Stimulated activated naive B cell treated with anti-CD40 and anti-IgM and Interleukin-4, amounts not matched to agents 10 μg/mL and 1 μg/mL and 100 μg/mL, for 72 hours (primary cell): ENCODE data around the gene MRM2.
A peak's percentile ranks its signal among the peaks of the same experiment; 100 is the strongest.

Experiments
- ATAC-seq, 2 donors: fragments of 150-1000 bp; cut with Tn5 transposase; replicated peaks; 2 replicates each; pipeline ENCODE4 v1.10.0; 2021; ENCODE audit warnings: moderate library complexity in 1 of 2
- DNase-seq: peaks from one replicate; pipeline ENCODE4 v3.0.0; 2021
- H3K27ac Mint-ChIP-seq: one replicate; pipeline ENCODE4 v1.8.0; 2022; ENCODE audit warnings: mild to moderate bottlenecking, mixed read lengths
- H3K27me3 Mint-ChIP-seq, 2 donors: one replicate each; pipeline ENCODE4 v1.8.0; 2022; ENCODE audit warnings: mixed read lengths in 2 of 2
- H3K36me3 Mint-ChIP-seq, 2 donors: one replicate each; pipeline ENCODE4 v1.8.0; 2022; ENCODE audit warnings: mixed read lengths in 2 of 2, mild to moderate bottlenecking in 1 of 2
- H3K4me1 Mint-ChIP-seq, 2 donors: one replicate each; pipeline ENCODE4 v1.8.0; 2022; ENCODE audit warnings: mixed read lengths in 2 of 2, mild to moderate bottlenecking in 1 of 2
- H3K4me3 Mint-ChIP-seq, 2 donors: one replicate each; pipeline ENCODE4 v1.8.0; 2022; ENCODE audit warnings: mild to moderate bottlenecking in 2 of 2, mixed read lengths in 2 of 2, moderate library complexity in 1 of 2
- H3K9me3 Mint-ChIP-seq, 2 donors: one replicate each; pipeline ENCODE4 v1.8.0; 2022; ENCODE audit warnings: mixed read lengths in 2 of 2, mild to moderate bottlenecking in 1 of 2

Gene MRM2

GRCh38 chr7:2241580-2242540 is at the start of gene MRM2, which contains the start of gene NUDT1:
TSS of gene MRM2 (minus strand) at chr7:2242205. CDS start at chr7:2242169, 36 bp downstream.
TSS of gene NUDT1 (plus strand) at chr7:2242226. CDS start at chr7:2244575, 2,349 bp downstream.
- peak within 1 kb of the TSS; percentile 99 for H3K27ac Mint-ChIP-seq
- H3K9me3 Mint-ChIP-seq = peaks cover 2 to 4% of the 10 kb centered on the region in 2 donors
- no peaks in the 10 kb centered on the region for H3K27me3 Mint-ChIP-seq
- H3K4me3 Mint-ChIP-seq = peak within 1 kb of the TSS; percentile 99
- peak; percentile 47 to 59 for ATAC-seq
- peaks cover 42 to 52% of the 10 kb centered on the region in 2 donors for H3K36me3 Mint-ChIP-seq
- DNase-seq = peak; percentile 76
- H3K4me1 Mint-ChIP-seq = peaks cover 46 to 89% of the 10 kb centered on the region in 2 donors

DNA sequence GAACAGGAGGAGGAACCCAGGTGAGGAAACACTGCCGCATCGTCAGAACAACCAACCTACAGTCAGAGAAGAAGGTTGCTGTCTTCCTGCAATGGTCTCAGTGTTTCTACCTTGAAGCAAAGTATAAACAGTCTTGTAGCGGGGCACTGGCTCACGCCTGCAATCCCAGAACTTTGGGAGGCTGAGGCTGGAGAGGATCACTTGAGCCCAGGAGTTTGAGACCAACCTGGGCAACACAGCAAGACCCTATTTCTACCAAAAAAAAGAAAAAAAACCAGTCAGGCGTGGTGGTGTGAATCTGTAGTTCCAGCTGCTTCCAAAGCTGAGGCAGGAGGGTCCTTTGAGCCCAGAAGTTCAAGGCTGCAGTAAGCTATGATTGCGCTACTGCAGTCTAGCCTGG is 48.9 kb upstream of the MRM2 start:
- Mint-ChIP-seq H3K27me3 (no peaks in the 10 kb centered on the region), H3K9me3 (peaks cover 3 to 4% of the 10 kb centered on the region in 2 donors), H3K27ac (peak overlapping the region; percentile 82), H3K36me3 (peaks cover 43 to 61% of the 10 kb centered on the region in 2 donors), H3K4me1 (peaks cover 33 to 61% of the 10 kb centered on the region in 2 donors), H3K4me3 (no peak overlapping the region)
- no peak for DNase-seq
- ATAC-seq = no peak

- peak overlapping the region; percentile 96 for H3K27ac Mint-ChIP-seq
Observed at GRCh38 chr7:2289621-2290020, 47.6 kb upstream of the MRM2 start.

GRCh38 chr7:2289111-2289586 is 47.1 kb upstream of the MRM2 start:
- Mint-ChIP-seq H3K4me1 (peaks cover 25 to 59% of the 10 kb centered on the region in 2 donors), H3K36me3 (peaks cover 38 to 54% of the 10 kb centered on the region in 2 donors), H3K27me3 (no peaks in the 10 kb centered on the region), H3K27ac (peak overlapping the region; percentile 96), H3K4me3 (peak overlapping the region; percentile 39 to 71), H3K9me3 (peaks cover 3 to 4% of the 10 kb centered on the region in 2 donors)
- no peak for ATAC-seq
- no peak for DNase-seq

More at GRCh38 chr7:2289621-2290020, 47.6 kb upstream of the MRM2 start:
- ATAC-seq = no peak
- no peak for DNase-seq
- peak overlapping the region; percentile 39 to 71 for H3K4me3 Mint-ChIP-seq
- peaks cover 3 to 4% of the 10 kb centered on the region in 2 donors for H3K9me3 Mint-ChIP-seq
- H3K4me1 Mint-ChIP-seq = peaks cover 29 to 59% of the 10 kb centered on the region in 2 donors
- H3K36me3 Mint-ChIP-seq = peaks cover 38 to 59% of the 10 kb centered on the region in 2 donors
- H3K27me3 Mint-ChIP-seq = no peaks in the 10 kb centered on the region

- H3K9me3 Mint-ChIP-seq = peaks cover 3 to 4% of the 10 kb centered on the region in 2 donors
- peak; percentile 96 to 97 for ATAC-seq
- peaks cover 26 to 59% of the 10 kb centered on the region in 2 donors for H3K4me1 Mint-ChIP-seq
- peak; percentile 83 for DNase-seq
- H3K27ac Mint-ChIP-seq = peak overlapping the region; percentile 96
- no peaks in the 10 kb centered on the region for H3K27me3 Mint-ChIP-seq
- H3K36me3 Mint-ChIP-seq = peaks cover 40 to 58% of the 10 kb centered on the region in 2 donors
- peak overlapping the region; percentile 39 to 62 for H3K4me3 Mint-ChIP-seq
Observed at GRCh38 chr7:2288503-2288902, 46.5 kb upstream of the MRM2 start.

- H3K27me3 Mint-ChIP-seq = no peaks in the 10 kb centered on the region
- H3K9me3 Mint-ChIP-seq = peaks cover 3 to 4% of the 10 kb centered on the region in 2 donors
- peaks cover 41 to 60% of the 10 kb centered on the region in 2 donors for H3K36me3 Mint-ChIP-seq
- no peak for DNase-seq
- peak overlapping the region; percentile 96 for H3K27ac Mint-ChIP-seq
- H3K4me1 Mint-ChIP-seq = peaks cover 31 to 67% of the 10 kb centered on the region in 2 donors
- peak overlapping the region; percentile 58 to 62 for H3K4me3 Mint-ChIP-seq
- peak; percentile 50 to 55 for ATAC-seq
Observed at GRCh38 chr7:2287745-2288144, 45.7 kb upstream of the MRM2 start.

- Mint-ChIP-seq H3K27ac (peak overlapping the region; percentile 80), H3K27me3 (no peaks in the 10 kb centered on the region), H3K9me3 (no peaks in the 10 kb centered on the region), H3K4me1 (peaks cover 32 to 54% of the 10 kb centered on the region in 2 donors), H3K4me3 (peak overlapping the region in 1 of 2 donors; percentile 43), H3K36me3 (peaks cover 28 to 44% of the 10 kb centered on the region in 2 donors)
- no peak for ATAC-seq
- no peak for DNase-seq
Observed at GRCh38 chr7:2283074-2283473, 41.1 kb upstream of the MRM2 start.

DNA sequence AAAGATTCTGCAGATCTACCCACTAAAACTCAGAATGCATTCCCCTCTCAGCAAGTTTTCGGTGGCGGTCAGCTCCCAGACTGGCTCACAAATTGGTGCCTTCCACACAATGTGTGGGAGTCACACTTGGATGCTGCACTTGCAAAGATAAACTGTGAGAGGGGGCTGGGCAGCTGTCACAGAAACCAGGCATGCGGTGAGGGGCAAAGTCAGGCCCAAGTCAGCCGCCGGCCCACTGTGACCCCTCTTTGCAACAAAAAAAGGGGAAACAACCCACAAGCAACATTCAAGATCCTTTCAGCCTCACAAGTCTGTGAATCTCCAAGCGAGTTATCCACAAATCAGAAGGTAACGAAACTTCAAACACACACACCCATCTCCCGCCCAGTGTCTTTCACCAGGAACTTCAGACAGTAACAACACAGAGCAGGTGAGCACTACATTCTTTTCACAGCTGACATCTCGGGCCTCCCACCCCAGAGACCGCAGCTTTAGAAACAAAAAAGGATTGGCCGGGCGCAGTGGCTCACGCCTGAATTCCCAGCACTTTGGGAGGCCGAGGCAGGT is 40.3 kb upstream of the MRM2 start:
- H3K27me3 Mint-ChIP-seq = no peaks in the 10 kb centered on the region
- ATAC-seq = no peak
- H3K4me3 Mint-ChIP-seq = peak overlapping the region in 1 of 2 donors; percentile 56
- no peaks in the 10 kb centered on the region for H3K9me3 Mint-ChIP-seq
- peaks cover 26 to 45% of the 10 kb centered on the region in 2 donors for H3K36me3 Mint-ChIP-seq
- H3K27ac Mint-ChIP-seq = peak overlapping the region; percentile 80
- H3K4me1 Mint-ChIP-seq = peaks cover 32 to 50% of the 10 kb centered on the region in 2 donors
- DNase-seq = no peak

GRCh38 chr7:2281541-2281940 is 39.5 kb upstream of the MRM2 start:
- DNase-seq (no peak), ATAC-seq (no peak)
- peak overlapping the region in 1 of 2 donors; percentile 13 for H3K4me3 Mint-ChIP-seq
- peaks cover 35 to 50% of the 10 kb centered on the region in 2 donors for H3K4me1 Mint-ChIP-seq
- H3K36me3 Mint-ChIP-seq = peaks cover 32 to 52% of the 10 kb centered on the region in 2 donors
- H3K9me3 Mint-ChIP-seq = no peaks in the 10 kb centered on the region
- no peak overlapping the region for H3K27ac Mint-ChIP-seq
- no peaks in the 10 kb centered on the region for H3K27me3 Mint-ChIP-seq

- Mint-ChIP-seq H3K27ac (peak overlapping the region; percentile 37), H3K27me3 (no peaks in the 10 kb centered on the region), H3K36me3 (peaks cover 39 to 58% of the 10 kb centered on the region in 2 donors), H3K9me3 (no peaks in the 10 kb centered on the region), H3K4me3 (no peak overlapping the region), H3K4me1 (peaks cover 37 to 44% of the 10 kb centered on the region in 2 donors)
- no peak for DNase-seq
- no peak for ATAC-seq
Observed at GRCh38 chr7:2280424-2280823, 38.4 kb upstream of the MRM2 start.

GRCh38 chr7:2279896-2280295 is 37.9 kb upstream of the MRM2 start:
- Mint-ChIP-seq H3K27ac (no peak overlapping the region), H3K36me3 (peaks cover 44 to 63% of the 10 kb centered on the region in 2 donors), H3K4me3 (peak overlapping the region in 1 of 2 donors; percentile 29), H3K9me3 (no peaks in the 10 kb centered on the region), H3K27me3 (no peaks in the 10 kb centered on the region), H3K4me1 (peaks cover 37 to 42% of the 10 kb centered on the region in 2 donors)
- ATAC-seq (no peak), DNase-seq (no peak)

DNA sequence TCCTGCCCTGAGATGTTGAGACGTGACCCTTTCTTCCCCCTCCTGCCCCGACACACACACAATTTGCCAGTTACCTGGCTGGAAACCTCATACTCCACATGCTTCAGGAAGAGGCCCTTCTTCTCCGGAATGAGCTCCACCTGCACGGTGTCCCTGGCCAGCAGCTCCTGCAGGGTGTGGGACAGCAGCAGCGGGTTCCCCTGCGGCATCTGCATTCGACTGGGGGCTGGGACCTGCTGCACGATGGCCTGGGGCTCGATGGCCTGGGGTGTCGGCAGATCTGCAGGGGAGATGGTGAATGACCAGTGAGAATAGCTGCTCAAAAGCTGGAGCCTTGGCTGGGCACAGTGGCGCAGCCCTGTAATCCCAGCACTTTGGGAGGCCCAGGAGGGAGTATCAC is 36.0 kb upstream of the MRM2 start:
- Mint-ChIP-seq H3K4me1 (peaks cover 35 to 41% of the 10 kb centered on the region in 2 donors), H3K4me3 (no peak overlapping the region), H3K9me3 (no peaks in the 10 kb centered on the region), H3K36me3 (peaks cover 51 to 68% of the 10 kb centered on the region in 2 donors), H3K27me3 (no peaks in the 10 kb centered on the region), H3K27ac (peak overlapping the region; percentile 88)
- ATAC-seq = no peak
- DNase-seq = no peak

DNA sequence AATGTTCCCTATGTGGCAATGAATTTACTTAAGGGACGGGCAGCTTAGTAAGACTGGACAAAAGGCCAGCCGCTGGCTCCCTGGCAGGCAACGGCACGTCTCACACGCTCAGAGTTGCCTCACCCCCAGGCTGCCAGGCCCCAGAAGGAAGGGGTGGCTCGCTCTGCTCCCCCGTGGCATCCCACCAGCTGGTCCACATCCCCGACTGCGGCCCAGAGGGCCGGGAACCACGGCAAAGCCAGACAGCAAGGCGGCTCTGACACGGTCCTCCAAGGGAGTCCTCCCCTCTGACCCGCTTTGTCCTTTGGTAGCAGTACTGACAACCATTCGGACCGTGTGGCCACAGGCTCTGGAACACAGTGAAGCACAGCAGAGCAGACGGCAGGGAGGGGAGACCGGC is 34.1 kb upstream of the MRM2 start:
- no peaks in the 10 kb centered on the region for H3K9me3 Mint-ChIP-seq
- DNase-seq (no peak), ATAC-seq (no peak)
- H3K4me1 Mint-ChIP-seq = peaks cover 22 to 23% of the 10 kb centered on the region in 2 donors
- H3K4me3 Mint-ChIP-seq = no peak overlapping the region
- peak overlapping the region; percentile 42 for H3K27ac Mint-ChIP-seq
- no peaks in the 10 kb centered on the region for H3K27me3 Mint-ChIP-seq
- H3K36me3 Mint-ChIP-seq = peaks cover 54 to 67% of the 10 kb centered on the region in 2 donors

DNA sequence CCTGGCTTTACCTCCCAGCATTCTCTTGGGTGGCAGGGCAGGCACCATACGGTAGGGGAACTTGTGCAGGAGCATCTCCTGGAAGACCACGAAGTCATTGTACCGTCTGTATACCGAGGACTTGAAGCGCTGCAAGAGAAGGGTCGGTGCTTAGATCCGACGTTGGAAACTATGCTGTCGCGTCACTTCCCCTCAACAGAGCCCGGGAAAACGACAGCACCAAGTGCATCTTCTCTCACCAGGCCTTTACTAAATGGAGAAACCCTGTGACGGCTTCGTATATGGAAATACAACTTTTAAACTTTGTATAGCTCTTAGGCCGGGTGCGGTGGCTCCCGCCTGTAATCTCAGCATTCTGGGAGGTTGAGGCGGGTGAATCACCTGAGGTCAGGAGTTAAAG is 33.1 kb upstream of the MRM2 start:
- Mint-ChIP-seq H3K27me3 (no peaks in the 10 kb centered on the region), H3K9me3 (no peaks in the 10 kb centered on the region), H3K4me3 (no peak overlapping the region), H3K27ac (peak overlapping the region; percentile 83), H3K4me1 (peaks cover 23% of the 10 kb centered on the region in 2 donors), H3K36me3 (peaks cover 58 to 75% of the 10 kb centered on the region in 2 donors)
- ATAC-seq (no peak), DNase-seq (no peak)
